GM23338 (cell line): Measurements from ENCODE around the gene R3HDM4. TPM values are rescaled to one million over a fixed set of nuclear protein-coding genes. Genes with fewer than 3 reads are reported as not detected.

Experiments
- ATAC-seq: fragments of 200-7000 bp; cut with Tn5 transposase; 3 replicates; pipeline ENCODE4 v1.9.1; 2020
- DNase-seq: peaks from one replicate; pipeline ENCODE4 v3.0.0-alpha.2; 2015; ENCODE audit warnings: low spot score
- H2AFZ ChIP-seq: fragments of 200-600 bp; sonication (generic); 2 replicates; pipeline ENCODE4 v1.8.0; 2016; ENCODE audit warnings: antibody characterized with exemption, mild to moderate bottlenecking, moderate library complexity
- H3F3A ChIP-seq: fragments of 200-600 bp; sonication (generic); replicated peaks from 2 replicates; pipeline ENCODE4 v1.8.0; 2017; ENCODE audit warnings: antibody characterized with exemption, mixed run types, low read depth
- H3K27ac ChIP-seq: fragments of 200-600 bp; sonication (generic); 2 replicates; pipeline ENCODE4 v1.6.1; 2016; ENCODE audit warnings: low read depth
- H3K27me3 ChIP-seq: fragments of 200-600 bp; sonication (generic); 2 replicates; pipeline ENCODE4 v1.8.0; 2016; ENCODE audit warnings: mild to moderate bottlenecking, mixed run types, moderate library complexity; ENCODE audit not compliant: insufficient read depth
- H3K36me3 ChIP-seq: fragments of 200-600 bp; sonication (generic); 2 replicates; pipeline ENCODE4 v1.8.0; 2016; ENCODE audit warnings: mild to moderate bottlenecking; ENCODE audit not compliant: insufficient read depth
- H3K4me1 ChIP-seq: fragments of 200-600 bp; sonication (generic); 2 replicates; pipeline ENCODE4 v1.8.0; 2016; ENCODE audit warnings: mild to moderate bottlenecking, moderate library complexity; ENCODE audit not compliant: insufficient read depth
- H3K4me2 ChIP-seq: fragments of 200-600 bp; sonication (generic); 2 replicates; pipeline ENCODE4 v1.7.1; 2017; ENCODE audit warnings: mixed run types
- H3K4me3 ChIP-seq: fragments of 200-600 bp; sonication (generic); 2 replicates; pipeline ENCODE4 v1.6.1; 2016; ENCODE audit warnings: mixed run types
- H3K79me2 ChIP-seq: fragments of 200-600 bp; sonication (generic); replicated peaks from 2 replicates; pipeline ENCODE4 v1.8.0; 2017; ENCODE audit warnings: mild to moderate bottlenecking; ENCODE audit not compliant: insufficient read depth
- H3K9me2 ChIP-seq: fragments of 200-600 bp; sonication (generic); 2 replicates; pipeline ENCODE4 v1.8.0; 2017; ENCODE audit not compliant: insufficient read depth
- H4K20me1 ChIP-seq: fragments of 200-600 bp; sonication (generic); replicated peaks from 2 replicates; pipeline ENCODE4 v1.8.0; 2017; ENCODE audit warnings: mild to moderate bottlenecking; ENCODE audit not compliant: insufficient read depth
- H3K27ac Mint-ChIP-seq: 2 replicates; pipeline ENCODE4 v1.8.0; 2020; ENCODE audit warnings: inconsistent platforms, mild to moderate bottlenecking, moderate library complexity, mixed read lengths
- H3K27me3 Mint-ChIP-seq: 3 replicates; pipeline ENCODE4 v1.8.0; 2022; ENCODE audit warnings: low read depth, mild to moderate bottlenecking, moderate library complexity, mixed read lengths, inconsistent platforms; ENCODE audit not compliant: insufficient read depth, poor library complexity
- H3K36me3 Mint-ChIP-seq: 3 replicates; pipeline ENCODE4 v1.8.0; 2021; ENCODE audit warnings: low read depth, mild to moderate bottlenecking, inconsistent platforms, moderate library complexity, mixed read lengths
- H3K4me1 Mint-ChIP-seq: 3 replicates; pipeline ENCODE4 v1.8.0; 2020; ENCODE audit warnings: mild to moderate bottlenecking, inconsistent platforms, mixed read lengths
- H3K4me3 Mint-ChIP-seq: 3 replicates; pipeline ENCODE4 v1.8.0; 2021; ENCODE audit warnings: moderate library complexity, mild to moderate bottlenecking, inconsistent platforms, mixed read lengths
- H3K9me3 Mint-ChIP-seq: 3 replicates; pipeline ENCODE4 v1.8.0; 2020; ENCODE audit warnings: moderate library complexity, mild to moderate bottlenecking, inconsistent platforms, mixed read lengths
- CREB1 ChIP-seq: fragments of 250-450 bp; sonication (Bioruptor Pico); IDR thresholded peaks from 2 replicates; pipeline ENCODE4 v1.5.0; 2020; ENCODE audit warnings: low read depth, mild to moderate bottlenecking, moderate library complexity
- EZH2 ChIP-seq: fragments of 200-600 bp; sonication (generic); IDR thresholded peaks from one replicate; pipeline ENCODE4 v1.8.0; 2017; ENCODE audit warnings: antibody characterized with exemption, mild to moderate bottlenecking, low read depth; ENCODE audit not compliant: unreplicated experiment
- EZH2phosphoT487 ChIP-seq: fragments of 200-600 bp; sonication (generic); IDR thresholded peaks from one replicate; pipeline ENCODE4 v1.8.1; 2018; ENCODE audit warnings: antibody characterized with exemption; ENCODE audit not compliant: unreplicated experiment
- NANOG ChIP-seq: IDR thresholded peaks from 2 replicates; pipeline ENCODE4 v1.6.1; 2016; ENCODE audit warnings: antibody characterized with exemption, borderline replicate concordance
- STAT1 ChIP-seq: IDR thresholded peaks from one replicate; pipeline ENCODE4 v1.6.1; 2016; ENCODE audit warnings: antibody characterized with exemption; ENCODE audit not compliant: unreplicated experiment
- ZNF114 ChIP-seq: fragments of 250-450 bp; sonication (Bioruptor Pico); IDR thresholded peaks from 2 replicates; pipeline ENCODE4 v1.5.0; 2020; ENCODE audit warnings: mild to moderate bottlenecking, moderate library complexity
- polyA plus RNA-seq: library from polyadenylated mRNA; unstranded; fragments of >200 nt; fragmentation: Nextera tagmentation; extraction: Ambion mirVana; gene quantifications from 2 replicates; pipeline ENCODE4 v1.2.1, GENCODE V29; 2016
- total RNA-seq: library from RNA; depleted of rRNA; stranded (reverse); fragments of >200 nt; shearing (Covaris generic); gene quantifications from 2 replicates; pipeline ENCODE4 v1.2.3, GENCODE V29; 2014
- TF ChIP-seq, protein P1 (sequence below): fragments of 250-450 bp; sonication (Bioruptor Pico); IDR thresholded peaks from 2 replicates; pipeline ENCODE4 v1.5.0; 2020; ENCODE audit warnings: mild to moderate bottlenecking, moderate library complexity
- TF ChIP-seq, protein P2 (sequence below), 2 experiments: fragments of 200-600 bp in 1 of 2; sonication (generic) in 1 of 2; conservative IDR thresholded peaks; 2 replicates each; pipeline versions ENCODE4 v1.5.1 to v1.6.1; 2016 to 2017; ENCODE audit warnings: antibody characterized with exemption in 2 of 2, low read depth in 2 of 2, mild to moderate bottlenecking in 2 of 2, moderate library complexity in 1 of 2
- TF ChIP-seq, protein P3 (sequence below): IDR thresholded peaks from 2 replicates; pipeline ENCODE4 v1.6.1; 2016; ENCODE audit warnings: antibody characterized with exemption

Gene R3HDM4
- total and polyA plus RNA-seq, 2 experiments from 2014 or later = 76.5 to 87.1 TPM

DNA sequence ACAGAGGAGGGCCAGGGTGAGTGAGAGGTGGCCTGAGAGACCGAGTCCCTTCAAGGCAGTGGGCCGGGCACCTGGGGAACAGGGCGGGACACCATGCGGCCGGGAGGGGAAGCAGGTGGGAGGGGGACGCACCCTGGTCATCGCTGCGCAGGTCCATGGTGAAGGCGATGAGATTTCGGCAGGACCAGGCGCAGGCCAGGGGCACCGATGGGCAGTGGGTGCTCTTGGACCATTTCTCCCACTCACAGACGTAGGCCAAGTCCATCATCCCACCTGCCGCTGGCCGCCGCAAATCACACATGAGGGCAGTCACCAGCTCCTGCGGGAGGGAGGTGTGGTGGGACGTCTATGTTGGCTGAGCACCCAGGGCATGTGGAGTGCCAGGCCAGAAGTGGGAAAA, 22.2 kb downstream of the R3HDM4 start (continued):
- TF ChIP-seq, protein P1, sequence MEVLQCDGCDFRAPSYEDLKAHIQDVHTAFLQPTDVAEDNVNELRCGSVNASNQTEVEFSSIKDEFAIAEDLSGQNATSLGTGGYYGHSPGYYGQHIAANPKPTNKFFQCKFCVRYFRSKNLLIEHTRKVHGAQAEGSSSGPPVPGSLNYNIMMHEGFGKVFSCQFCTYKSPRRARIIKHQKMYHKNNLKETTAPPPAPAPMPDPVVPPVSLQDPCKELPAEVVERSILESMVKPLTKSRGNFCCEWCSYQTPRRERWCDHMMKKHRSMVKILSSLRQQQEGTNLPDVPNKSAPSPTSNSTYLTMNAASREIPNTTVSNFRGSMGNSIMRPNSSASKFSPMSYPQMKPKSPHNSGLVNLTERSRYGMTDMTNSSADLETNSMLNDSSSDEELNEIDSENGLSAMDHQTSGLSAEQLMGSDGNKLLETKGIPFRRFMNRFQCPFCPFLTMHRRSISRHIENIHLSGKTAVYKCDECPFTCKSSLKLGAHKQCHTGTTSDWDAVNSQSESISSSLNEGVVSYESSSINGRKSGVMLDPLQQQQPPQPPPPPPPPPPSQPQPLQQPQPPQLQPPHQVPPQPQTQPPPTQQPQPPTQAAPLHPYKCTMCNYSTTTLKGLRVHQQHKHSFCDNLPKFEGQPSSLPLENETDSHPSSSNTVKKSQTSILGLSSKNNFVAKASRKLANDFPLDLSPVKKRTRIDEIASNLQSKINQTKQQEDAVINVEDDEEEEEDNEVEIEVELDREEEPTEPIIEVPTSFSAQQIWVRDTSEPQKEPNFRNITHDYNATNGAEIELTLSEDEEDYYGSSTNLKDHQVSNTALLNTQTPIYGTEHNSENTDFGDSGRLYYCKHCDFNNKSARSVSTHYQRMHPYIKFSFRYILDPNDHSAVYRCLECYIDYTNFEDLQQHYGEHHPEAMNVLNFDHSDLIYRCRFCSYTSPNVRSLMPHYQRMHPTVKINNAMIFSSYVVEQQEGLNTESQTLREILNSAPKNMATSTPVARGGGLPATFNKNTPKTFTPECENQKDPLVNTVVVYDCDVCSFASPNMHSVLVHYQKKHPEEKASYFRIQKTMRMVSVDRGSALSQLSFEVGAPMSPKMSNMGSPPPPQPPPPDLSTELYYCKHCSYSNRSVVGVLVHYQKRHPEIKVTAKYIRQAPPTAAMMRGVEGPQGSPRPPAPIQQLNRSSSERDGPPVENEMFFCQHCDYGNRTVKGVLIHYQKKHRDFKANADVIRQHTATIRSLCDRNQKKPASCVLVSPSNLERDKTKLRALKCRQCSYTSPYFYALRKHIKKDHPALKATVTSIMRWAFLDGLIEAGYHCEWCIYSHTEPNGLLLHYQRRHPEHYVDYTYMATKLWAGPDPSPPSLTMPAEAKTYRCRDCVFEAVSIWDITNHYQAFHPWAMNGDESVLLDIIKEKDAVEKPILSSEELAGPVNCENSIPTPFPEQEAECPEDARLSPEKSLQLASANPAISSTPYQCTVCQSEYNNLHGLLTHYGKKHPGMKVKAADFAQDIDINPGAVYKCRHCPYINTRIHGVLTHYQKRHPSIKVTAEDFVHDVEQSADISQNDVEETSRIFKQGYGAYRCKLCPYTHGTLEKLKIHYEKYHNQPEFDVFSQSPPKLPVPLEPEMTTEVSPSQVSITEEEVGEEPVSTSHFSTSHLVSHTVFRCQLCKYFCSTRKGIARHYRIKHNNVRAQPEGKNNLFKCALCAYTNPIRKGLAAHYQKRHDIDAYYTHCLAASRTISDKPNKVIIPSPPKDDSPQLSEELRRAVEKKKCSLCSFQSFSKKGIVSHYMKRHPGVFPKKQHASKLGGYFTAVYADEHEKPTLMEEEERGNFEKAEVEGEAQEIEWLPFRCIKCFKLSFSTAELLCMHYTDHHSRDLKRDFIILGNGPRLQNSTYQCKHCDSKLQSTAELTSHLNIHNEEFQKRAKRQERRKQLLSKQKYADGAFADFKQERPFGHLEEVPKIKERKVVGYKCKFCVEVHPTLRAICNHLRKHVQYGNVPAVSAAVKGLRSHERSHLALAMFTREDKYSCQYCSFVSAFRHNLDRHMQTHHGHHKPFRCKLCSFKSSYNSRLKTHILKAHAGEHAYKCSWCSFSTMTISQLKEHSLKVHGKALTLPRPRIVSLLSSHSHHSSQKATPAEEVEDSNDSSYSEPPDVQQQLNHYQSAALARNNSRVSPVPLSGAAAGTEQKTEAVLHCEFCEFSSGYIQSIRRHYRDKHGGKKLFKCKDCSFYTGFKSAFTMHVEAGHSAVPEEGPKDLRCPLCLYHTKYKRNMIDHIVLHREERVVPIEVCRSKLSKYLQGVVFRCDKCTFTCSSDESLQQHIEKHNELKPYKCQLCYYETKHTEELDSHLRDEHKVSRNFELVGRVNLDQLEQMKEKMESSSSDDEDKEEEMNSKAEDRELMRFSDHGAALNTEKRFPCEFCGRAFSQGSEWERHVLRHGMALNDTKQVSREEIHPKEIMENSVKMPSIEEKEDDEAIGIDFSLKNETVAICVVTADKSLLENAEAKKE (CRISPR knock-in tag) = no peak
- TF ChIP-seq EZH2phosphoT487 (no peak), EZH2 (no peak)

DNA sequence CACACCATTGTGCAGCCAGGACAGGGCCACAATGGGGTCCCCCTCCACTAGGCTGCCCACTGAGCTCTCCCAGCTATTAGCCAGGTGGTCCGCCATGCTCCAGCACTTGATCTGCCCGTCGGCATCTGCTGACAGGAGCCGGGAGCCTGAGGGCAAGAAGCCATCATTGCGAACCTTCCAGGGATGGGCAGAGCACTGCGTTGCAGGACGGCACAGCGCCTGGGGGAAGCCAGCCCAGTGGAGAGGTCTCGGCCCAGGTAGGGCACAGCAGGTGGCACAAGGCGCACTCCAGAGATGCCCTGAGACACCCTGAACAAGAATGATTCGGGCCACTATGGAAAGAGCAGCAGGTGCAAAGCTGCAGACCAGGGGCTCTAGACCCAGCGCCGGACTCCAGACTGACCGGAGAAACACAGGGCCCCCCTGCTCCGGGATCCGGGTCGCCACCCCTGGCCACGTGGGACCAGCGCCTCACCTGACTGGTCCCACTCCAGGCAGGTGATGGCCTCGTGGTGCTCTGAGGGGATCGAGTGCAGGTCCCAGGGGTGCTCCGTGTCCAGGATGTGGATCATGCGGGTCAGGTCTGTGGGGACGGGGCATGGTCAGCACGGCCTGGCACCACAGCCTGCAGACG, 23.2 kb downstream of the R3HDM4 start:
- H3K27me3 ChIP-seq = no peaks in the 10 kb centered on the region
- TF ChIP-seq EZH2phosphoT487 (no peak), ZNF114 (CRISPR knock-in tag) (no peak), NANOG (no peak), CREB1 (CRISPR knock-in tag) (no peak), STAT1 (no peak)
- TF ChIP-seq, protein P2, sequence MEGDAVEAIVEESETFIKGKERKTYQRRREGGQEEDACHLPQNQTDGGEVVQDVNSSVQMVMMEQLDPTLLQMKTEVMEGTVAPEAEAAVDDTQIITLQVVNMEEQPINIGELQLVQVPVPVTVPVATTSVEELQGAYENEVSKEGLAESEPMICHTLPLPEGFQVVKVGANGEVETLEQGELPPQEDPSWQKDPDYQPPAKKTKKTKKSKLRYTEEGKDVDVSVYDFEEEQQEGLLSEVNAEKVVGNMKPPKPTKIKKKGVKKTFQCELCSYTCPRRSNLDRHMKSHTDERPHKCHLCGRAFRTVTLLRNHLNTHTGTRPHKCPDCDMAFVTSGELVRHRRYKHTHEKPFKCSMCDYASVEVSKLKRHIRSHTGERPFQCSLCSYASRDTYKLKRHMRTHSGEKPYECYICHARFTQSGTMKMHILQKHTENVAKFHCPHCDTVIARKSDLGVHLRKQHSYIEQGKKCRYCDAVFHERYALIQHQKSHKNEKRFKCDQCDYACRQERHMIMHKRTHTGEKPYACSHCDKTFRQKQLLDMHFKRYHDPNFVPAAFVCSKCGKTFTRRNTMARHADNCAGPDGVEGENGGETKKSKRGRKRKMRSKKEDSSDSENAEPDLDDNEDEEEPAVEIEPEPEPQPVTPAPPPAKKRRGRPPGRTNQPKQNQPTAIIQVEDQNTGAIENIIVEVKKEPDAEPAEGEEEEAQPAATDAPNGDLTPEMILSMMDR (conservative IDR thresholded peaks at IDR 0.05; ENCODE audit: low read depth in 2 of 2) = no peak
- TF ChIP-seq, protein P3, sequence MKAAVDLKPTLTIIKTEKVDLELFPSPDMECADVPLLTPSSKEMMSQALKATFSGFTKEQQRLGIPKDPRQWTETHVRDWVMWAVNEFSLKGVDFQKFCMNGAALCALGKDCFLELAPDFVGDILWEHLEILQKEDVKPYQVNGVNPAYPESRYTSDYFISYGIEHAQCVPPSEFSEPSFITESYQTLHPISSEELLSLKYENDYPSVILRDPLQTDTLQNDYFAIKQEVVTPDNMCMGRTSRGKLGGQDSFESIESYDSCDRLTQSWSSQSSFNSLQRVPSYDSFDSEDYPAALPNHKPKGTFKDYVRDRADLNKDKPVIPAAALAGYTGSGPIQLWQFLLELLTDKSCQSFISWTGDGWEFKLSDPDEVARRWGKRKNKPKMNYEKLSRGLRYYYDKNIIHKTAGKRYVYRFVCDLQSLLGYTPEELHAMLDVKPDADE = no peak
- no peaks in the 10 kb centered on the region; the same call in 1 of the 2 replicates for H3F3A ChIP-seq
- ATAC-seq (no peak), DNase-seq (no peak)
- H3K9me2 ChIP-seq = no peaks in the 10 kb centered on the region
- H3K4me3 ChIP-seq = no peak overlapping the region
- H3K4me1 ChIP-seq = no peaks in the 10 kb centered on the region
- no peak overlapping the region for H3K4me3 Mint-ChIP-seq
- H3K36me3 Mint-ChIP-seq = peaks cover 9% of the 10 kb centered on the region; the same call in 1 of the 3 replicates
- no peaks in the 10 kb centered on the region; the same call in 1 of the 2 replicates for H3K79me2 ChIP-seq
- H3K4me1 Mint-ChIP-seq = no peaks in the 10 kb centered on the region; the same call in 2 of the 3 replicates
- no peak overlapping the region for H3K4me2 ChIP-seq
- no peak overlapping the region for H2AFZ ChIP-seq
- H3K36me3 ChIP-seq = no peaks in the 10 kb centered on the region
- no peak overlapping the region for H3K27ac Mint-ChIP-seq
- peaks cover 20% of the 10 kb centered on the region for H3K27me3 Mint-ChIP-seq
- H3K9me3 Mint-ChIP-seq = peaks cover 3% of the 10 kb centered on the region; the same call in 2 of the 3 replicates
- no peak overlapping the region for H3K27ac ChIP-seq
- peaks cover 4% of the 10 kb centered on the region; the same call in 1 of the 2 replicates for H4K20me1 ChIP-seq
